GM18867 (cell line): ENCODE data around the gene KRT3.

Source experiments
- ATAC-seq: cut with Tn5 transposase; IDR thresholded peaks from one replicate; pipeline ENCODE4 v1.9.1; 2021; ENCODE audit warnings: mild to moderate bottlenecking, moderate library complexity; ENCODE audit not compliant: unreplicated experiment

KRT3 gene

DNA sequence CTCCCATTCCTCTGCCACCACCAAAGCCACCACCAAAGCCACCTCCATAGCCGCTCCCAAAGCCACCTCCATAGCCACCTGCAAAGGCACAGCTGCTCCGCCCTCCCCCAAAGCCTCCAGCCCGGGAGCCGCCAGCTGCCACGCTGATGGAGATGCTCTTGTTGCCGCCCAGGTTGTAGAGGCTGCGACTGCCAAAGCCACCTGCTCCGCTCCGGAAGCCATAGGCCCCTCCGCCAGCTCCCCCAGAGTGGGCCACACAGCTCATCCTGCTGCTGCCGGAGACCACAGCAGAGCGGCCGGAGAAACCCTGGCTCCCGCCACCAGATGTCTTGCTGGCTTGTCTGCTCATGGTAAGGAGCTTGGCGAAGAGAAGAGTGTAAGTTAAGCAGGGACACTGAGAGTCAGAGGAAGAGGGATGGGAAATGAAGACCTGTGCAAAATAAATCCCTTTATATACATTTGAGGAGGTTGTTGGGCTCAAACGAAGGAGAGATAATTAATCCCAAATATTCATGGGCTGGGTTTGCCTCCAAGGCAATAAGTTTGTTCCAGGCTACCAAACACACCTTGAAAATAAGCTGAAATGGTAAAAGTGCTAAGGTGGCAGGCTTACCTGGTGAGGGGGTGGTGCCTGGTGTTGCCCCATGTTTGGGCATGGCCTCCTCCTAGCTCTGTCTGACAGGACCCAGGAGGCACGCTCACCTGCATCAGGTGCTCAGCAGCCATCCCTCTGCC, at the start of gene KRT3:
KRT3 (minus strand) TSS at position 424 of the 735 bp plus-strand sequence; CDS start at position 349, 75 bp downstream.
- no peak for ATAC-seq

DNA sequence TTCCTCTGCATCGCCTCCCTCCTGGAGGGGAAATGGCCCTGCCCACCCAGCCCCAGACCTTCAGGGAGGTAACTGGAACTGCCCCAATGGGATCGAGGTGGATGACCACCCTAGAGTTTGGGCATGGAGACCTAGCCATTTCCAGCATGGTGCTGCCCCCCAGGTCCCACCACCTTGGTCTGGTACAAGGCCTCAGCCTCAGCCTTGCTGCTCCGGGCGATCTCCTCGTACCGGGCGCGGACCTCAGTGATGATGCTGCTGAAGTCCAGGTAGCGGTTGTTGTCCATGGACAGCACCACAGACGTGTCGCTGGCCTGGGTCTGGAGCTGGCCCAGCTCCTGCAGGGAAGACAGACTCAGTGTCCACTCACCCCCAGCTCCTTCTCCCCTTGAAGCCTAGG, 48.5 kb upstream of the KRT3 start:
- ATAC-seq = no peak

- ATAC-seq = no peak
Observed at GRCh38 chr12:52839436-52840105, 43.7 kb upstream of the KRT3 start.

- no peak for ATAC-seq
Observed at GRCh38 chr12:52838609-52839435, 42.9 kb upstream of the KRT3 start.

- ATAC-seq = no peak
Observed at GRCh38 chr12:52837781-52838608, 42.1 kb upstream of the KRT3 start.

DNA sequence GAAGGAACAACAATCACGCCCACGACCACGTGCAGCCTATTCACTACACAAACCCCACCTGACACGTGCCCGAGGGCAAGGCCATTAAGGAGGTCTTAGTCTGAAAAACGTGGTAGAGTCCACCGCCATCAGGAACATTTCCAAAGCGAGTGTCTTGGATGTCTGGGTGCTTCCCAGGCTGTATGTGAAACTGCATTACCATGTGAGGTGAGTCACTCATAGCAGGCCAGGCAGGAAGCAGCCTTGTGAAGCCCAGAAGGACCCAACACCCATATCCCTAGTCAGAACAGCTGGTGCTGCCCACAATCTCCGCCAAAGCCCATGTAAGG, 41.5 kb upstream of the KRT3 start:
- ATAC-seq = no peak

DNA sequence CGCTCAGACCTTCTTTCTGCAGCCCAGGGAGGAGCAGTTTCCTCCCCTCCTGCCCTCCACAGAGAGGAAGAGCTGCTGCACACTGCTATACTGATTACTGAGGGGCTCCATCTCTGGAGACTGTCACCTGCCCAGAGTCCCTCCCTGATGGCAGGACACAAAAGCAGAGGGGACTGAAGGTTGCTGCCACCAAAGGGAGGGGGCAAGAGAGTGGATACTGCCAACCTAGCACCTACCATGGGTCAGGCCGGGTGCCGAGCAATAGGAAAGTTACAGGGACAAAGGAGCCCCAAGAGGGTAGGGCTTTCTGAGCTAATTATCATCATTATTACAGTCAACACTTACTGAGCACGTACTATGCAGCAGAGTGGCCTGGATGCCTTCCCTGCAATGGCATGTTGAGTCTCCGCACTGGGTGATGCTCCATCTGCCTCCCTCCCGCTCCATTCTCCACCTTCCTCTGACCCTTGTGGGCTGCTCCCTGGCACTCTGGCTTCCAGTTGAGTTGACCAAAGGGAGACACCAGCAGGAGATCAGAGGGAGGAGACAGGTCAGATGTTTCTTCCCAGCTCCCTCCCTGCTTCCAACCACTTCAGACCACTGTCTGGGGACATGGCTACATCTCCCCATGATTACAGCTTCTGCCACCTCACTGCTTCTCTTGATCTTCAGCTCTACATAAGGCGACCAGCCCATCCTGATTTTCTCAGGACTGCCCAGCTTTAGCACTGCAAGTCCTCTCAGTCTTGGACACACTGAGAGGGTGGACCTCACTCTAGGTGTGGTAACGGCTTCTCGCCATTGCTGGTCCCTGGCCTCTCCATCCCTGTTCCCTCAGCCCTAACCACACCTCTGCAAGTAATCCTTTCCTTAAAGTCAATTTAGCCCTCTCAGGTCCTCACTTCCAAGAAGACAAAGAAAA, 40.8 kb upstream of the KRT3 start:
- ATAC-seq = no peak

DNA sequence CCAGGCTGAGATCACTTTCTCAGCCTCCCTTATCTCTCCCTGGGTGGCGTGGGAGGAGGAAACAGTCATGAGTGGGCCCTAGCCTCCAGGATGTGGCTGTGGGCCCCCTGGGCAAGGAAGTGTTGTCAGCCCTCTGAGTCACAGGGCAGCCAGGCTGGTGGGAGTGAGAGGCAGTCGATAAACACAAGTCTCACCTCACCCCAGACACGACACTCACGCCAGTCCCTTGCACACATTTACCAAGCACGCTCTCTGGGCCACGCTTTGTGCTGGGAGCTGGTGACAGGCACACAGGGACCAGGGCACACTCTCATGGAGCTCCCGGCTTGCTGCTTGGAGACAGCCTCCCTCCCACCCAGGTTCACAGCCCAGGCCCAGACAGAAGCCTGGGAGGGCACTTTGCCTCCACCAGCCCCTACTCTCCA, 40.1 kb upstream of the KRT3 start:
- no peak for ATAC-seq

DNA sequence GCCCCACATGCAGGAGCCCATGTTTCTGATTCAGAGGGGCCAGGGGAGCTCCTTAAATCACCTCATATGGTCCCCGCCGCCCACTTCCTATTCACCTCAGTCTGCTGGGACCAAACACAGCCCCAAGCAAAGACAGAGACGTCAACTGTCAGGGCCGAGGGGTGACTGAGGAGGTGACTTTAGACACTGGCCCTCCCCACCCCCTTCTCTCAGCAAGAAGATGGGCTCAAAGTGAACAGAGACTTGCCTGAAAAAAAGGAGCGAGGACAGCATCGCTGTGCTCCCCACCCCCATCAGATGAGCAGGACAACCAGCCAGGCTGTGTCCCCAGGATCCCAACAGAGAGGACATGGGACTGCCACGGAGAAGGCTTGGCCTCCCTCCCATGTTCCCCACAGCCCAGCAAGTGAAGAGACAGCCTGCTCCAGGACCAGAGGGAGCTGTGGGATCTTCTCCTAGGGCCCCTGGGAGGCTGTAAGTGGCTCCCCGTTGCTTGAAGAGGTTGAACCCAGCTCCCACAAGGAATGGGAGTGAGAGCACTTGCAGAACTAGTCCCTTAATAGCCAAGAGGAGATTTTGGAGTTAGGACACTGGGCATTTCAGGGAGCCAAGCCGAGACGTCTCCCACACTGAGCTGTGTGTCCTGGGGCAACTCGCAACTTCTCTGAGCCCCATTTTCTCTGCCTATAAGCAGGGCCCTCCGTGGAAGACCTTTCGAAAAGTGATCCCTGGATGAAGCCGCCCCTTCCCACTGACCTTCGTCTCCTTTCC, 39.5 kb upstream of the KRT3 start:
- ATAC-seq = no peak

DNA sequence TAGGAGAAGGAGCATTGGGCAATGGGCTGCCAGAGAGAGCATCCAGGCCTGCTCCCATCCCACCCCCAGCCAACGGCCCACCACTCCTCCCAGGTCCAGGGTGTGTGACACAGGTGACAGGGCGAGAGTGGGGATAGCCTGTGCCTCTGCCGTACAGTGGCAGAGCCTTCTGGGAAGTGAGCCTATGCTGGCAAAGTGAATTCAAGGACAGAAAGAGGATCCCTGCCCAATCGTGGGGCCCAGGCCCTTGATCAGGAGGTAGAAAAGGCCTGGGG, 38.7 kb upstream of the KRT3 start:
- no peak for ATAC-seq

GRCh38 chr12:52833922-52834726, 38.2 kb upstream of the KRT3 start, which contains the start of gene KRT79:
Gene KRT79, minus strand, starts transcription at chr12:52834311. Its CDS starts 51 bp downstream, at chr12:52834260.
- no peak for ATAC-seq

GRCh38 chr12:52832985-52833905, 37.3 kb upstream of the KRT3 start:
- no peak for ATAC-seq

DNA sequence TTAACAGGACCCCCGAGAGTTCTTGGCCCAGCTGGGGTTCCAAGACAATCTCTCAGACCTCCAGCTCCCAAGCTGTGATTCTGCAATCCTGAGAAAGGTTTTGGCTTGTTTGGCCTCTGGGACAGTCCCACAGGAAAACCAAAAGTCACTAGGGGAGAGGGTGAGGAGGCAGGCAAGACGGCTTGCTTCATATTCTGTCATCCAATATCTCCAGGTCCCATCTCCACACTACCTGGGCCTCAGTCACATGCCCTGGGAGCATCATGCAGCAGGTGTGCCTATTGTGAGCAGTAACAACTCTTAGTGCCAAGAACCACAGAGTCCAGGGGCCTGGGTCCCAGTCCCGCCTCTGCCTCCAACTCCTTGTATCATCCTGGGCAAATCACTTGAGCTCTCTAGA, 36.5 kb upstream of the KRT3 start:
- no peak for ATAC-seq

- ATAC-seq = no peak
Observed at GRCh38 chr12:52831251-52831650, 35.3 kb upstream of the KRT3 start.

DNA sequence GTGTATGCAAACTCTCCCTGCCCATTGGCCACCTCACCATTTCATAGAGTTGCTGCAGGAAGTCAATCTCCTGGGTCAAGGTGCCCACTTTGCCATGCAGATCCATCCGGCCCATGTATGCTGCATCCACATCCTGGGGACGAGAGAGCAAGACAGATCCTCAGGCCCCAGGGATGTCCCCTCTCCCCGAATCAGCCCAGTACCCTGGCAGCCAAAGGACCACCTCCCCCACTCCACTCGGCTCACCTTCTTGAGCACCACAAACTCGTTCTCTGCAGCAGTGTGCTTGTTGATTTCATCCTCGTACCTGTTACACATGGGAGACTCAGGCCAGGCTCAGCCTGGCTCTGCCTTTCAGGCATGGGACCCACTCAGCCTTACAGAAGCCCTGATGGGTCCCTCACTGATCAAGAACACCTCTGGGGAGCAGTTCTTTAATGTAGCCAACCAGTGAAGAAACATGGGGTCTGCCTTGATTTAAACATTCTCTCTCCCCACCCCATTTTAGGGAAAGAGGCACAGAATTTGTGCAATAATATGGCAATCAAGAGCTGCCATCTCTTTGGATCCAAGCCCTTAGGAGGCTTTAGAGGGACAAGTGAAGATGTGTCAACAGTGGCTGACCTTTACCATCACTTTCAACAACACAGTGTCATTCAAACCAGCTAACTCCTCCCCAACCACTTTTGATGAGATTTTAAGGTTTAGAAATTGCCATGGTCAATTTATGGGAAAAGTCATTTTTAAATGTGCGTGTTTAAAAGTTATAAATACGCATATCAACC, 34.3 kb upstream of the KRT3 start:
- ATAC-seq = no peak

- ATAC-seq = no peak
Observed at GRCh38 chr12:52828591-52829021, 32.7 kb upstream of the KRT3 start.

- ATAC-seq = no peak
Observed at GRCh38 chr12:52828156-52828555, 32.2 kb upstream of the KRT3 start.
